Stimulated activated naive B cell treated with anti-CD40 and anti-IgM and Interleukin-4, amounts not matched to agents 10 μg/mL and 1 μg/mL and 100 μg/mL, for 72 hours (primary cell): ENCODE measurements around the gene PTPRT.
A peak's percentile ranks its signal among the peaks of the same experiment; 100 is the strongest.

Source experiments
- ATAC-seq, 2 donors: fragments of 150-1000 bp; cut with Tn5 transposase; replicated peaks; 2 replicates each; pipeline ENCODE4 v1.10.0; 2021; ENCODE audit warnings: moderate library complexity in 1 of 2
- DNase-seq: peaks from one replicate; pipeline ENCODE4 v3.0.0; 2021
- H3K27ac Mint-ChIP-seq: one replicate; pipeline ENCODE4 v1.8.0; 2022; ENCODE audit warnings: mild to moderate bottlenecking, mixed read lengths
- H3K27me3 Mint-ChIP-seq, 2 donors: one replicate each; pipeline ENCODE4 v1.8.0; 2022; ENCODE audit warnings: mixed read lengths in 2 of 2
- H3K36me3 Mint-ChIP-seq, 2 donors: one replicate each; pipeline ENCODE4 v1.8.0; 2022; ENCODE audit warnings: mixed read lengths in 2 of 2, mild to moderate bottlenecking in 1 of 2
- H3K4me1 Mint-ChIP-seq, 2 donors: one replicate each; pipeline ENCODE4 v1.8.0; 2022; ENCODE audit warnings: mixed read lengths in 2 of 2, mild to moderate bottlenecking in 1 of 2
- H3K4me3 Mint-ChIP-seq, 2 donors: one replicate each; pipeline ENCODE4 v1.8.0; 2022; ENCODE audit warnings: mild to moderate bottlenecking in 2 of 2, mixed read lengths in 2 of 2, moderate library complexity in 1 of 2
- H3K9me3 Mint-ChIP-seq, 2 donors: one replicate each; pipeline ENCODE4 v1.8.0; 2022; ENCODE audit warnings: mixed read lengths in 2 of 2, mild to moderate bottlenecking in 1 of 2

Gene PTPRT

DNA sequence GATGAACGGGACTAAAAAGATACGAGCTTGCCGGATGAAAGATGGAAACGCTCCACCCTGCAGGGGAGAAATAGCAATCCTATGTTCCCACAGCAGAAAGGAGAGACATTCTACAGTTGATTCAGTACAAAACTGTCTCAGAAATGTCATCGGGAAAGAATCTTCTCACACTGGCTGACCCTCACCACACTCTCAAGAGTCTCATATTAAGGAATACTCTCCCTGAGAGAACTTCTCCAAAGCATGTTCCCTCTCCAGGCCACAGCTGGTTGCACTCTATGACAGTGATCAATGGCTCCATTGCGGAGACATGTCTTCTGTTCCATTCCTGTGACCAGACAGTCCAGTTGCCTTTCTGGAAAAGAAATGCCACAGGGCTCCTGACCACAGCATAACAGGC lies 813.6 kb downstream of the PTPRT start:
- no peak for ATAC-seq
- H3K27me3 Mint-ChIP-seq: no peaks in the 10 kb centered on the region
- H3K4me1 Mint-ChIP-seq: no peaks in the 10 kb centered on the region
- H3K9me3 Mint-ChIP-seq: peaks cover 0 to 5% of the 10 kb centered on the region in 2 donors
- no peak overlapping the region for H3K27ac Mint-ChIP-seq
- no peaks in the 10 kb centered on the region for H3K36me3 Mint-ChIP-seq
- DNase-seq: no peak
- no peak overlapping the region for H3K4me3 Mint-ChIP-seq

GRCh38 chr20:42373049-42373448 lies 816.7 kb downstream of the PTPRT start:
- no peaks in the 10 kb centered on the region for H3K4me1 Mint-ChIP-seq
- peaks cover 0 to 5% of the 10 kb centered on the region in 2 donors for H3K9me3 Mint-ChIP-seq
- H3K4me3 Mint-ChIP-seq: no peak overlapping the region
- H3K27ac Mint-ChIP-seq: no peak overlapping the region
- no peaks in the 10 kb centered on the region for H3K36me3 Mint-ChIP-seq
- DNase-seq (no peak), ATAC-seq (no peak)
- peaks cover 4 to 5% of the 10 kb centered on the region in 2 donors for H3K27me3 Mint-ChIP-seq

DNA sequence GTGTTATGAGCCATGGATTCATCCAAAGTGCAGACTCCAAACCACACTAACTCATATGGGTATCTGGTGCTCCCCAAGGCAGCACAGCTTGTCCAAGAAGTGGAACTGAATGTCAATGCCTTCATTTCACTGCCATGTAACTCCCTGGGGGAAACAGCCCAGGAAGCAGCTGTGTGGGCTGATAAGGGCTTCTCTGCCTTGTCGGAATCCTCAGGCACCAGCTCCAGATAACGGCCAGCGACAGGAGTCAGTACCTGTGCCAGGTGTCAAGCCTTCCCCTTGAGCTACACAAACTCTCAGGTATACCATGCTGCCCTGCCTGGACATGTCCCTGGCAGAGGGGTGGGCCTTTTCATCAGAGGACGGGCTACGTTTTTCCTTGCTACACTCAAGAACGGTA lies 819.6 kb downstream of the PTPRT start:
- no peak for ATAC-seq
- Mint-ChIP-seq H3K27ac (no peak overlapping the region), H3K4me3 (no peak overlapping the region), H3K27me3 (peaks cover 4 to 5% of the 10 kb centered on the region in 2 donors), H3K36me3 (no peaks in the 10 kb centered on the region), H3K4me1 (peaks cover 6 to 19% of the 10 kb centered on the region in 2 donors), H3K9me3 (no peaks in the 10 kb centered on the region)
- DNase-seq: no peak

GRCh38 chr20:42368910-42369309 lies 820.8 kb downstream of the PTPRT start:
- no peak overlapping the region for H3K4me3 Mint-ChIP-seq
- H3K27ac Mint-ChIP-seq: no peak overlapping the region
- H3K4me1 Mint-ChIP-seq: peaks cover 8 to 28% of the 10 kb centered on the region in 2 donors
- peaks cover 4 to 5% of the 10 kb centered on the region in 2 donors for H3K27me3 Mint-ChIP-seq
- H3K9me3 Mint-ChIP-seq: no peaks in the 10 kb centered on the region
- DNase-seq: no peak
- ATAC-seq: no peak
- no peaks in the 10 kb centered on the region for H3K36me3 Mint-ChIP-seq

DNA sequence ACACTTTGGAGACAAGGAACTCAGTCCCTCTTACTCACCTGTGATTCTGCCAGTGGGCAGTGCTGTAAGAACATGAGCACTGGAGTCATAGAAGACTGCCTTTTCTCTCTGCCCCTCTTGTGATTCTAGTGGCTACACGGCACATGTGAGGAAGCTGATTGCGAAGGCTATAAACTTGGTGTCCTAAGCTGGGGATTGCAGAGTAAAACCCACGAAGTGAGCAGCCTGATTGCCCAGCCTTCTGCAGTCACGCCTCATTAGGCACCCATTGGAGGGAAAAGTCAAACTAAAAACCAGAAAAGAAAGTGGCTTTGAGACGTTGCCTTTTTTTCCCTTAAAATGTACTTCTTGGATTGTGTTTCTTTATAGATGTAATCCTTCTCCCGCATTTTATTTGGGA lies 823.1 kb downstream of the PTPRT start:
- Mint-ChIP-seq H3K4me3 (no peak overlapping the region), H3K27me3 (peaks cover 4 to 5% of the 10 kb centered on the region in 2 donors), H3K27ac (no peak overlapping the region), H3K36me3 (peaks cover 0 to 2% of the 10 kb centered on the region in 2 donors), H3K9me3 (no peaks in the 10 kb centered on the region), H3K4me1 (peaks cover 10 to 32% of the 10 kb centered on the region in 2 donors)
- no peak for DNase-seq
- peak; percentile 53 to 55 for ATAC-seq

DNA sequence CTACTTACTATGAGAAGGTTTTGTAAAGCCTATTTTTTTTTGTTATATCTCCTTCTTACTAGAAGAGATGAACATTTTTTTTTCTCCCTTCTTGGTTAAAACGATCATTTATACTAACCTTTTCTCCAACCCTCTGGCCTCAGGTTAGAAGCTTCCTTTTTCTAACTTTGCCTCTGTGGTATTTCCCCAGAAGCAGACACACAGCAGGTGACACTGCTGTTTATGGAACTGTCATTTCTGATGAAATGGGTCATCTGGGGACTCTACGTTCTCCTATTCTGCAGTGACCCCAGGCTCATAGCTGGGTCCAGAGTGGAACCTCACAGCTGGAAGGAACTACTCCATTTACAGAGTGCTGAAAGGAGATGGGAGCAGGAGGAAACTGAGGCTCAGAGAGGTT lies 825.3 kb downstream of the PTPRT start:
- Mint-ChIP-seq H3K4me1 (peaks cover 10 to 32% of the 10 kb centered on the region in 2 donors), H3K4me3 (no peak overlapping the region), H3K27me3 (no peaks in the 10 kb centered on the region), H3K9me3 (no peaks in the 10 kb centered on the region), H3K36me3 (peaks cover 0 to 2% of the 10 kb centered on the region in 2 donors), H3K27ac (no peak overlapping the region)
- DNase-seq (no peak), ATAC-seq (peak; percentile 72 to 76)

DNA sequence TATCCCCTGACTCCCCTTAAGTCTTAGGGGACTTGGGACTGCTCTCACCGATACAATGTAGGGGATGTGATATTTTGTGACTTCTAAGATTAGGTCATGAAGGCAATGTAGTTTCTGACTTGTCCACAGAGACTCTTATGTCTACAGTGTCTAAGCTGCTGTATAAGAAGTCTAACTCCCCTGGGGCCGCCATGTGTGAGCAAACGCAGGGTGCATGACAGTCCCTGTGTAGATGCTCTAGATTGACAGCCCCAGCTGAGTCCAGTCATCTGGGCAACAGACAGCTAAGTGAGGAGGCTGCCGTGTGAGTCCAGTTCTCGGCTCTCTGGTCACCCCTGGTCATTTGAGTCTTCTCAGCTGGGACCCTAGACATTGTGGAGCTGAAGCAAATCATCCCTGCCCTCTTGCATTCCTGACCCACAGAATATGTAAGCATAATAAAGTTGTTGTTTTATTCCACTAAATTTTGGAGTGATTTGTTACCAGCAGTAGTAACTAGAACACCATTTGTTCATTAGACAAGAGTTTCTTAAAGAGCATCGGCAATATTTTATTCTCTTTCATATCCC lies 828.2 kb downstream of the PTPRT start:
- Mint-ChIP-seq H3K27me3 (no peaks in the 10 kb centered on the region), H3K27ac (no peak overlapping the region), H3K4me3 (no peak overlapping the region), H3K4me1 (peaks cover 7 to 20% of the 10 kb centered on the region in 2 donors), H3K36me3 (peaks cover 0 to 2% of the 10 kb centered on the region in 2 donors), H3K9me3 (peaks cover 0 to 5% of the 10 kb centered on the region in 2 donors)
- peak; percentile 46 to 48 for ATAC-seq
- DNase-seq: no peak

GRCh38 chr20:42360621-42361020 lies 829.1 kb downstream of the PTPRT start:
- Mint-ChIP-seq H3K4me3 (no peak overlapping the region), H3K27ac (no peak overlapping the region), H3K9me3 (peaks cover 0 to 5% of the 10 kb centered on the region in 2 donors), H3K36me3 (peaks cover 0 to 2% of the 10 kb centered on the region in 2 donors), H3K4me1 (peaks cover 3 to 13% of the 10 kb centered on the region in 2 donors), H3K27me3 (no peaks in the 10 kb centered on the region)
- DNase-seq (no peak), ATAC-seq (no peak)

DNA sequence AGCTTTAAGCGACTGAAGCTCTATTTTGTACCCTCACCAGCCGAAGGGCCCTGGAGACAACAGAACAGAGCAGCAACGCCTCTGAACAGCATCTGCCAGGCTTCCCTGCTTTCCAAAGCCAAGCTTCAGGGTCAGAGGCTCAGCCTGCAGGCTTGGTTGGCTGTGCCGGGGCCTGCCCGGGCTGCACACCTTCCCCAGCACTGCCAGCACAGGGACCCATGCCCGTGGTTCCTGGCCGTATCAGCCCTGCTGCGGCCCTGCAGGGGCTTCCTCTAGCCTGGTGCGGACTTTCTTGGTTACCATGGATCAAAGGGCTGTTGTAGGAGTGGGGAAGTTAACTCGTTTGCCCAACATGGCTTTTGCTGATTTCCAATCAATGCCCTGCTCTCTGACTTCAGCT lies 830.1 kb downstream of the PTPRT start:
- Mint-ChIP-seq H3K36me3 (peaks cover 0 to 2% of the 10 kb centered on the region in 2 donors), H3K4me3 (no peak overlapping the region), H3K4me1 (peaks cover 3 to 11% of the 10 kb centered on the region in 2 donors), H3K27me3 (no peaks in the 10 kb centered on the region), H3K27ac (no peak overlapping the region), H3K9me3 (peaks cover 0 to 5% of the 10 kb centered on the region in 2 donors)
- no peak for ATAC-seq
- DNase-seq: no peak

DNA sequence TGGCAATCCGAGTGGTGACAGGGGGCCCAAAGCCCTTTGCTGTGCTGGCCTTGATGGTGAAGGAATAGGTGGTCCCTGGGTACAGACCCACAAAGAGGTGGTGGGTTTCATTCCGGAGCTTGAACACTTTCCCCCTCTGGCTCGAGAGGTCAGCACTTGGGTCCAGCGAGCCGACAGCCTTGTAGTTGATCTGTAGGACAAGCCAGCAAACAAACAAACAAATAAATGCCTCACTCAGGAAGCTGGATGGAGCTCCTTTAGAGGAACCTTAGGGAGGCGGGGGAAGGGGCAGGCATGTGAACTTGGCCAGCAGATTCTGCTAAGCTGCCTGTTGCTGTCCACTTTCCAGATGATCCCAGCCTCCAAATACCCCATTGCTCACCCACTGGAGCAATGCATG lies 837.6 kb downstream of the PTPRT start:
- H3K9me3 Mint-ChIP-seq: peaks cover 4 to 5% of the 10 kb centered on the region in 2 donors
- H3K4me3 Mint-ChIP-seq: no peak overlapping the region

GRCh38 chr20:42350521-42350920 lies 839.2 kb downstream of the PTPRT start:
- H3K4me3 Mint-ChIP-seq: no peak overlapping the region
- H3K4me1 Mint-ChIP-seq: no peaks in the 10 kb centered on the region
- ATAC-seq (no peak), DNase-seq (no peak)
- H3K36me3 Mint-ChIP-seq: no peaks in the 10 kb centered on the region
- H3K27ac Mint-ChIP-seq: no peak overlapping the region
- H3K27me3 Mint-ChIP-seq: no peaks in the 10 kb centered on the region
- H3K9me3 Mint-ChIP-seq: peaks cover 0 to 6% of the 10 kb centered on the region in 2 donors

More for the DNA sequence above, 837.6 kb downstream of the PTPRT start:
- no peaks in the 10 kb centered on the region for H3K4me1 Mint-ChIP-seq
- H3K36me3 Mint-ChIP-seq: no peaks in the 10 kb centered on the region
- ATAC-seq (no peak), DNase-seq (no peak)
- no peak overlapping the region for H3K27ac Mint-ChIP-seq
- H3K27me3 Mint-ChIP-seq: no peaks in the 10 kb centered on the region

DNA sequence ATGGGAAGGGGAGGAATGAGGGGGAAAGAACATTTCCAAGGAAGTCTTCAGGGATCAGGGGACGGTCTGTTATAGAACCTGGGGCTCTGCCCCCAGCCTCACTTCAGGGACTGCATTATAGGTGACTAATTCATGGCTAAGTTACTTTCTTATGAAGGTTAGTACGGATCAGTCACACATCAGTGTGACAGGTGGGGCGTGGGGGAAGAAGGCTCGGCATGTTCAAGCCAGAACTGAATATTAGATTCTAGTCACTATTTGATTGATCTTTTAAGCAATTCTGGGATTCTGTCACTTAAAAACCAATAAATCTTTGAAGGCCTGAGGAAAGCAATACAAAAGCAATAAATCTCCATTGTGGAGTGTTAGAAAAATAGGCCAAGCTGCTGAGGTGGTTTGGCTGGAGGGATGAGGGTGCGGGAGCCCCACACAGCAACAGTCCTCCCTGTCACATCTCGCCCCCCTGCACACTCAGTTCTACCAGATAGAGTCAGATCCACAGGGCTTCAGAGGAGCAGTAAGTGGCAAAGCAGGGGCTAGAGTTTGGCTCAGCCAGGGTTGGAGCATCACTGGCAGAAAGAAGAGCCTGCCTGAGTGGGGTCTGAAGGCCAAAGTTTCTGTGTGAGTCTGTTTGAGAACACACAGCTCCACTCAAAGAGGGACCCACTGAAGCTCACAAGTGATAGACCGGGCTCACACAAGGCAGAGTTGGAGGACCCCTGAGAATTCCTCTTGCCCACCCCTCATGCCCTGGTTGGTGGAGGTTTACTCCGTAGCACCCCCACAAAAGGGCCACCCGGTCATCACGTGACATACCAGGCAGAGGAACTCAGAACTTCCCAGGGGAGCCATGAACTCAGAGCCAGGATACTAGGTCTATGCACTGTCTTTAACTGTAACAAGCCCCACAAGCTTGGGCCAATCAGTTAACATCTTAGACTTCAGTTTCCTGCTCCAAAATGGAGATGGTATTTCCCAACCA lies 843.2 kb downstream of the PTPRT start:
- H3K4me3 Mint-ChIP-seq: no peak overlapping the region
- H3K27me3 Mint-ChIP-seq: no peaks in the 10 kb centered on the region
- H3K4me1 Mint-ChIP-seq: no peaks in the 10 kb centered on the region
- no peaks in the 10 kb centered on the region for H3K36me3 Mint-ChIP-seq
- H3K9me3 Mint-ChIP-seq: peaks cover 0 to 8% of the 10 kb centered on the region in 2 donors
- no peak overlapping the region for H3K27ac Mint-ChIP-seq
- ATAC-seq (no peak), DNase-seq (no peak)

- no peak for ATAC-seq
- no peak overlapping the region for H3K27ac Mint-ChIP-seq
- no peaks in the 10 kb centered on the region for H3K4me1 Mint-ChIP-seq
These were observed 848.1 kb downstream of the PTPRT start for GRCh38 chr20:42341654-42342053.

DNA sequence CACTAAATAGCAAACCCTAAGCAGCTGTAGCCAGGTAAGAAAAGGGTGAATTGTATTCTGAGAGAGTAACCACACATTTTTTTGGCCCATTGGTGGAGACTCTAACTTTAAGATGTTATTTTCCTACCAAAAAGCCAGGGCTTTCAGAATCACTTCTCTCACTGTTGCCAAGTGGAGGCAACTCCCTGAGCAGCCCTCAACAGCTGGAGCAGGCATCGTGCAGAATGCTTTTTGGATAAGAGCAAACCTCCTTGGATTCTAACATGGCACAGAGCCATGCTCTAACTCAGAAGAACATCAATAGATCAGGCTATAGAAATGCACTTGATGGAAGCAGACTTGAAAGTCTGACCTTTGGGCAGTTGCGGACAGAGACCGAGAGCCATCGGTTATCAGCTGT lies 849.3 kb downstream of the PTPRT start:
- Mint-ChIP-seq H3K4me3 (no peak overlapping the region), H3K4me1 (no peaks in the 10 kb centered on the region), H3K27me3 (no peaks in the 10 kb centered on the region), H3K36me3 (no peaks in the 10 kb centered on the region), H3K27ac (no peak overlapping the region), H3K9me3 (peaks cover 2 to 4% of the 10 kb centered on the region in 2 donors)
- ATAC-seq (no peak), DNase-seq (no peak)

More at GRCh38 chr20:42341654-42342053, 848.1 kb downstream of the PTPRT start:
- no peak for DNase-seq
- no peaks in the 10 kb centered on the region for H3K27me3 Mint-ChIP-seq
- no peaks in the 10 kb centered on the region for H3K36me3 Mint-ChIP-seq
- H3K4me3 Mint-ChIP-seq: no peak overlapping the region
- peaks cover 0 to 6% of the 10 kb centered on the region in 2 donors for H3K9me3 Mint-ChIP-seq
